Caco-2 (cell line): ENCODE results near the gene NDUFA3. TPM values are rescaled to one million over a fixed set of nuclear protein-coding genes. Genes with fewer than 3 reads are reported as not detected.
"Not testable (repeated sequence)": the region's sequence is repeated elsewhere in the genome, so short reads cannot be mapped to it uniquely, and the experiment has no call there.

Experiments
- BruUV-seq: library from RNA; stranded (reverse); fragments of 400-500 nt; replicated peaks from 2 replicates; lab custom pipeline; 2021; lab: Mats Ljungman, UMichigan
- CTCF ChIA-PET: fragments of 300-600 bp; sonication (Branson Sonifier 250); formaldehyde crosslinking; loops from one replicate; lab custom pipeline; 2022; ENCODE audit warnings: antibody characterized with exemption; lab: Charles Lee
- POLR2A ChIA-PET: fragments of 300-600 bp; sonication (Branson Sonifier 250); formaldehyde crosslinking; loops from one replicate; lab custom pipeline; 2022; ENCODE audit warnings: antibody characterized with exemption; lab: Charles Lee
- DNase-seq, 2 experiments: peaks; one replicate each; pipeline versions ENCODE4 v3.0.0 to v3.0.0-alpha.2; 2020 to 2022
- H3K27me3 ChIP-seq: replicated peaks from 2 replicates; pipeline ENCODE4 v1.6.0; 2011; ENCODE audit warnings: low read length; ENCODE audit not compliant: control insufficient read depth, insufficient read depth
- H3K36me3 ChIP-seq: 2 replicates; pipeline ENCODE4 v1.5.1; 2011; ENCODE audit warnings: low read length; ENCODE audit not compliant: control insufficient read depth, insufficient read depth
- H3K4me1 ChIP-seq: fragments of 250-450 bp; sonication (Bioruptor Pico); 2 replicates; pipeline ENCODE4 v1.5.1; 2020; ENCODE audit warnings: mild to moderate bottlenecking
- H3K4me3 ChIP-seq: 2 replicates; pipeline ENCODE4 v1.5.1; 2011; ENCODE audit warnings: low read depth, mild to moderate bottlenecking, control low read depth, low read length
- H3K9me3 ChIP-seq: fragments of 250-450 bp; sonication (Bioruptor Pico); 2 replicates; pipeline ENCODE4 v1.5.1; 2020; ENCODE audit warnings: mild to moderate bottlenecking, moderate library complexity
- H3K27ac Mint-ChIP-seq: one replicate; pipeline ENCODE4 v1.8.0; 2022; ENCODE audit warnings: mixed read lengths; ENCODE audit not compliant: unreplicated experiment
- H3K27me3 Mint-ChIP-seq: one replicate; pipeline ENCODE4 v1.8.0; 2022; ENCODE audit warnings: mixed read lengths; ENCODE audit not compliant: insufficient read depth, unreplicated experiment
- H3K36me3 Mint-ChIP-seq: one replicate; pipeline ENCODE4 v1.8.0; 2022; ENCODE audit warnings: mild to moderate bottlenecking, mixed read lengths; ENCODE audit not compliant: insufficient read depth, unreplicated experiment
- H3K4me1 Mint-ChIP-seq: one replicate; pipeline ENCODE4 v1.8.0; 2022; ENCODE audit warnings: low read depth, mixed read lengths; ENCODE audit not compliant: unreplicated experiment
- H3K4me3 Mint-ChIP-seq: one replicate; pipeline ENCODE4 v1.8.0; 2022; ENCODE audit warnings: mild to moderate bottlenecking, moderate library complexity, mixed read lengths; ENCODE audit not compliant: unreplicated experiment
- H3K9me3 Mint-ChIP-seq: one replicate; pipeline ENCODE4 v1.8.0; 2022; ENCODE audit warnings: mixed read lengths; ENCODE audit not compliant: unreplicated experiment
- intact Hi-C: fragments of 100-400 bp; cut with micrococcal nuclease; formaldehyde crosslinking; loops from one replicate; pipeline ENCODE4 v1.10.0; 2022; ENCODE audit not compliant: unreplicated experiment
- total RNA-seq: library from RNA; stranded (reverse); gene quantifications from 2 replicates; pipeline ENCODE4 v1.2.3, GENCODE V29; 2022
- TF ChIP-seq, protein P1 (sequence below), 2 experiments: fragments of 200-600 bp in 1 of 2; IDR thresholded peaks; 1 replicate in 1 of 2; 2 replicates in 1 of 2; pipeline versions ENCODE4 v1.5.1 to v1.8.0; 2011 to 2022; ENCODE audit warnings: antibody characterized with exemption in 1 of 2, control low read depth in 1 of 2, inconsistent platforms in 1 of 2, low read depth in 1 of 2, low read length in 1 of 2, mild to moderate bottlenecking in 1 of 2, moderate library complexity in 1 of 2; ENCODE audit not compliant: insufficient read depth in 1 of 2, severe bottlenecking in 1 of 2, unreplicated experiment in 1 of 2

Gene NDUFA3
- total RNA-seq, 1 experiment from 2014 or later, result 185 TPM

DNA sequence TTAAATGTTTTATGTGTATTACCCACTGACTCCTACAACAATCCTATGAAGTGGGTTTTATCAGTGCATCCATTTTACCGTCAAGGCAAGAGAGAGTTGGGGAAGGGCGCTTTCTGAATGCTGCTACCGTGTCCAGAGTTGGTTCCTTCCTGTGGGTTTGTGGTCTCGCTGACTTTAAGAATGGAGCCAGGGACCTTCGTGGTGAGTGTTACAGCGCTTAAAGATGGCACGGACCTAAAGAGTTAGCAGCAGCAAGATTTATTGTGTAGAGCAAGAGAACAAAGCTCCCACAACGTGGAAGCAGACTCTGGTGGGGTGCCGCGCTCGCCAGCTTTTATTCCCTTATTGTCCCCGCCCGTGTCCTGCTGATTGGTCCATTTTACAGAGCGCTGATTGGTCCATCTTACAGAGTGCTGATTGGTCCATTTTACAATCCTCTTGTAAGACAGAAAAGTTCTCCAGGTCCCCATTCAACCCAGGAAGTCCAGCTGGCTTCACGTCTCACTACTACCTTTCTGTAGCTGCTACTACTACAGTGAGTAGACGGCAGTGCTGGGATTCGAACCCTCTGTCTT, 8.1 kb upstream of the NDUFA3 start:
- POLR2A ChIA-PET, result no interaction called here
- intact Hi-C loops, result no loop called here

DNA sequence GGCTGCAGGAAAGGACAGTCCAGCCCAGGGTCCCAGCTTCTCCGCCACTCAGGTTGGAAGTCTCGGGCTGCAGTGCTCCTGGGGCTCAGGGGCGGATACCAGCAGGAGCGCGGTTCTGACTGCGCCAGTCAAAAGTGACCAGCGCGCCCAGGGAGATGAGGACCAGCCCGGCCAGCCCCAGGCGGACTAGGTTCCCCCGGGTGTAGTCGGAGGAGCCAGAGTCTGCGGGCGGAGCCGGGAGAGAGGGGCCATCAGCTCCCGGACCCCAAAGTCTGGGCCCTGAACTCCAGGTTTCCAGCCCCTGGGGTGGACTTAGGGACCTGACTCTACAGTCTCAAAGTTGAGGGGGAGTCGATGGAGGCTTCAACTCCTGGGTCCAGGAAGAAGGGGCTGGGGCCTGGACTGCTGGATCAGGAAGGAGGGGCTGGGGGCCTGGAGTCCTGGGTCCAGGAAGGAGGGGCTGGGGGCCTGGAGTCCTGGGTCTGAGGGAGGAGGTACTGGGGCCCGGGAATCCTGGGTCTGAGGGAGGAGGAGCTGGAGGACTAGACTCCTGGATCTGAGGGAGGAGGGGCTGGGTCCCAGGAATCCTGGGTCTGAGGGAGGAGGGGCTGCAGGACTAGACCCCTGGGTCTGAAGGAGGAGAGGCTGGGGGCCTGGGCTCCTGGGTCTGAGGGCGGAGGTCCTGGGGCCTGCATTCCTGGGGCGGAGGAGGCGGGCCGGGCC, 7.4 kb upstream of the NDUFA3 start:
- Mint-ChIP-seq H3K27me3 (peaks cover 7% of the 10 kb centered on the region), H3K4me3 (peak overlapping the region; percentile 68), H3K36me3 (no peaks in the 10 kb centered on the region), H3K9me3 (peaks cover 9% of the 10 kb centered on the region), H3K4me1 (peaks cover 7% of the 10 kb centered on the region), H3K27ac (no peak overlapping the region)
- no peaks in the 10 kb centered on the region for H3K36me3 ChIP-seq
- TF ChIP-seq, protein P1, sequence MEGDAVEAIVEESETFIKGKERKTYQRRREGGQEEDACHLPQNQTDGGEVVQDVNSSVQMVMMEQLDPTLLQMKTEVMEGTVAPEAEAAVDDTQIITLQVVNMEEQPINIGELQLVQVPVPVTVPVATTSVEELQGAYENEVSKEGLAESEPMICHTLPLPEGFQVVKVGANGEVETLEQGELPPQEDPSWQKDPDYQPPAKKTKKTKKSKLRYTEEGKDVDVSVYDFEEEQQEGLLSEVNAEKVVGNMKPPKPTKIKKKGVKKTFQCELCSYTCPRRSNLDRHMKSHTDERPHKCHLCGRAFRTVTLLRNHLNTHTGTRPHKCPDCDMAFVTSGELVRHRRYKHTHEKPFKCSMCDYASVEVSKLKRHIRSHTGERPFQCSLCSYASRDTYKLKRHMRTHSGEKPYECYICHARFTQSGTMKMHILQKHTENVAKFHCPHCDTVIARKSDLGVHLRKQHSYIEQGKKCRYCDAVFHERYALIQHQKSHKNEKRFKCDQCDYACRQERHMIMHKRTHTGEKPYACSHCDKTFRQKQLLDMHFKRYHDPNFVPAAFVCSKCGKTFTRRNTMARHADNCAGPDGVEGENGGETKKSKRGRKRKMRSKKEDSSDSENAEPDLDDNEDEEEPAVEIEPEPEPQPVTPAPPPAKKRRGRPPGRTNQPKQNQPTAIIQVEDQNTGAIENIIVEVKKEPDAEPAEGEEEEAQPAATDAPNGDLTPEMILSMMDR (IDR thresholded peaks at IDR 0.05; ENCODE audit: insufficient read depth in 1 of 2, low read depth in 1 of 2, low read length in 1 of 2, severe bottlenecking in 1 of 2, unreplicated experiment in 1 of 2), result no peak
- H3K9me3 ChIP-seq, result no peaks in the 10 kb centered on the region; the same call in 1 of the 2 replicates
- H3K27me3 ChIP-seq, result no peaks in the 10 kb centered on the region
- H3K4me1 ChIP-seq, result peaks cover 13% of the 10 kb centered on the region
- BruUV-seq, result no TSS peak
- H3K4me3 ChIP-seq, result peak overlapping the region; percentile 42
- CTCF ChIA-PET, result interaction anchor here (0.6 to 1.0 kb wide), 7 partner anchors 34 to 656 kb away, joined by 3 to 8 read pairs (median 4); partner anchors contain the start of gene MBOAT7
- intact Hi-C loops, result no loop called here
- POLR2A ChIA-PET, result interaction anchor here (0.7 kb wide), 1 partner anchor 42 kb away, joined by 3 read pairs; the partner anchor contains the start of gene CNOT3
- no peak for DNase-seq

More for the DNA sequence above, 8.1 kb upstream of the NDUFA3 start:
- TF ChIP-seq, protein P1 (IDR thresholded peaks at IDR 0.05; ENCODE audit: insufficient read depth in 1 of 2, low read depth in 1 of 2, low read length in 1 of 2, severe bottlenecking in 1 of 2, unreplicated experiment in 1 of 2), result no peak
- H3K36me3 ChIP-seq, result no peaks in the 10 kb centered on the region
- H3K27me3 ChIP-seq, result no peaks in the 10 kb centered on the region
- peaks cover 7% of the 10 kb centered on the region for H3K27me3 Mint-ChIP-seq
- BruUV-seq, result no TSS peak
- H3K4me3 ChIP-seq, result no peak overlapping the region
- no peak overlapping the region for H3K4me3 Mint-ChIP-seq
- H3K36me3 Mint-ChIP-seq, result no peaks in the 10 kb centered on the region
- H3K4me1 ChIP-seq, result peaks cover 13% of the 10 kb centered on the region
- H3K9me3 Mint-ChIP-seq, result peaks cover 9% of the 10 kb centered on the region
- CTCF ChIA-PET, result no interaction called here
- H3K4me1 Mint-ChIP-seq, result peaks cover 7% of the 10 kb centered on the region
- no peaks in the 10 kb centered on the region; the same call in 1 of the 2 replicates for H3K9me3 ChIP-seq
- H3K27ac Mint-ChIP-seq, result no peak overlapping the region
- DNase-seq, result no peak

DNA sequence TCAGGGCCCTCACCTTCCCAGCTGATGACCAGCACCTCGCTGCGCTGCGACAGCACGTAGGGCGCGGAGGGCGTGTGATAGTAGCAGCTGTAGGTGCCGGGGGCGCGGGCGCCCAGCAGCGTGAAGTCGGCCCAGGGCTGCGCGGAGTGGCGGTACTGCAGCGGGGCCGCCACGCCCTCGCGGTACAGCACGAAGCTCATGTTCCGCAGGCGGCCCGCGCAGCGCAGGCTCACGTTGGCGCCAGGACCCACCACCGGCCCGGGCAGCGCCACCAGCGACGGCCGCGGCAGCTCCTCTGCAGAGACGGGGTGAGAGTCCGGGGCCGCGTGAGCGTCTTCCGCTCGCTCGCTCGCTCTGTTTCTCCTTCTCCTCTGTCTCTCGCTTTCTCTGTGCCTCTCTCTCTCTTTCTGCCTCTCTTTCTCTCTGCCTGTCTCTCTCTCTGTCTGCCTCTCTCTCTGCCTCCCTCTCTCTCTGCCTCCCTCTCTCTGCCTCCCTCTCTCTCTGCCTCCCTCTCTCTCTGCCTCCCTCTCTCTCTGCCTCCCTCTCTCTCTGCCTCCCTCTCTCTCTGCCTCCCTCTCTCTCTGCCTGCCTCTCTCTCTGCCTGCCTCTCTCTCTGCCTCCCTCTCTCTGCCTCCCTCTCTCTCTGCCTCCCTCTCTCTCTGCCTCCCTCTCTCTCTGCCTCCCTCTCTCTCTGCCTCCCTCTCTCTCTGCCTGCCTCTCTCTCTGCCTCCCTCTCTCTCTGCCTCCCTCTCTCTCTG, 6.6 kb upstream of the NDUFA3 start:
- POLR2A ChIA-PET, result interaction anchor here (0.7 kb wide), 1 partner anchor 41 kb away, joined by 3 read pairs; the partner anchor contains the start of gene CNOT3

More for the DNA sequence above, 6.6 kb upstream of the NDUFA3 start:
- H3K4me3 ChIP-seq, result peak overlapping the region; percentile 42
- CTCF ChIA-PET, result interaction anchor here (0.6 to 1.0 kb wide), 7 partner anchors 35 to 657 kb away, joined by 3 to 8 read pairs (median 4); partner anchors contain the start of gene MBOAT7
- H3K9me3 ChIP-seq, H3K27me3 ChIP-seq, H3K36me3 Mint-ChIP-seq, H3K4me1 Mint-ChIP-seq, H3K27me3 Mint-ChIP-seq, H3K9me3 Mint-ChIP-seq, BruUV-seq, H3K36me3 ChIP-seq: not testable (repeated sequence)
- peaks cover 13% of the 10 kb centered on the region for H3K4me1 ChIP-seq
- H3K4me3 Mint-ChIP-seq, result peak overlapping the region; percentile 68
- H3K27ac Mint-ChIP-seq, result peak overlapping the region; percentile 36
- intact Hi-C loops, result loop anchor here (1.0 kb wide), 1 partner anchor 254 kb away; no protein-coding TSS in a partner anchor
- peak; percentile 56 to 65 for DNase-seq
